ENCODE results near the gene DNAAF8. TPM values are rescaled to one million over a fixed set of nuclear protein-coding genes. Genes with fewer than 3 reads are reported as not detected.

DNAAF8 gene
- total RNA-seq, 1 donor from 2014 or later: 0.11 TPM

DNA sequence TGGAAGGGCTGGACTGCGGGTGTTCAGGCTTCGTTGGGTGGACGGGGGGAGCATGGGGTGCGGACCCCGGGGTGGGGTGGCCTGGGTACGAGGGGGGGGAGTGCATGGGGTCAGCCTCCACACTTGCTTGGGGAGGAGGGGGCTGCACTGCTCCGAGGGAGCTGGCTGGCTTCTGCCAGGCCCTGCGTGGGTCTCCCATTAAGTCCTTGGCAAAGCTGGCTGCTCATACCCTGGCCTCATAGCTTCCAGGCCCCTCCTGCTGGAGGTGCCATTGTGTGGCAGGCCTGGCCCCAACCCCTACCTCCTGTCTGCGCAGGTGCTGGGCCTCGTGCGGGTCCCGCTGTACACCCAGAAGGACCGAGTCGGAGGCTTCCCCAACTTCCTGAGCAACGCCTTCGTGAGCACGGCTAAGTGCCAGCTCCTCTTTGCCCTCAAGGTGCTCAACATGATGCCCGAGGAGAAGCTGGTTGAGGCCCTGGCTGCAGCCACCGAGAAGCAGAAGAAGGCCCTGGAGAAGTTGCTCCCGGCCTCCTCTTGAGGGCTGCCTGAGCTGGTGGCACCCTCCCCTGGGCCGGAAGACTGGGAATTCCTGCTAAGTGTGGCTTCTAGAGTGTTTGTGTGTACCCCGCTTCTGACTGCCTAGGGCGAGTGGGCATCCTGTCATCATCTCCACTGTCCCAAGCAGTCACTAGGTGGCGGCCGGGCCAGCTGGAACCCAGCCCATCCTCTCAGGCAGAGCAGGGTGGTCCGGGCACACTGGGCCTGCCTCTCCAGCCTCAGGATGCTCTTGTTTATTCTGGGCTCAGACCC, 39.5 kb upstream of the DNAAF8 start:
- intact Hi-C loops (cut with micrococcal nuclease): loop anchor here (10.0 kb wide), 1 partner anchor 260 kb away; the partner anchor contains the start of gene SEC14L5

DNA sequence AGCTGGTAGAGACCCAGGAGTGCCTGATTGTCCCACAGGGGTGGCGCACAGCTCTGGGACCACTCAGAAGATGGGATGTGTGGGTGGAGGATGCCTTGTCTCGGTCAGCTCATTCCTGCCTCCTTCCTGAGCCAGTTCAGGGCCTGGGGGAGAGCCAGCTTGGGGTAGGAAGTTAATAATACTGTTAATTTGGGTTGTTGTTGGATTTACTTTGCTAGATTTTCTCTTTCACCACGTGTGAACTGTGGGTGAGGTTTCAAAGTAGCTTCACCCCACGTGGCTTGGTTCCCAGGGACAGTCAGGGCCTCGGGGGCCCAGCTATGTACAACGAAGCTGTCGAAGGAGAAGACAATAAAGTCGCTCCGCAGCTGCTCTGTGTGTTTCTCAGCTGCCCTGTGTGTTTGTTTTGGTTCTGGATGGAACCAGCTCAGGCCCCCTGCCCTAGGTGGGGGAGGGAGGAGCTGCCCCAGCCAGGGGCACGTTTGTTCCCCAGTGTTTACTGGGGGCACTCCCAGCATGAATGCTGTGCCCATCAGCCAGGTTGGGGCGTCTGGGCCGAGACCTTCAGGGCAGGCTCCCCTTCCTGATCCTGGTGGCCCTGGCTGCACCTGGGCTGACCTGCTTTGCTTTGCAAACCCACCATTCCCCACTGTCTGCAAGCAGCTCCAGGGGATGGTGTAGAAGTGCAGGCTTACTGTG, 38.7 kb upstream of the DNAAF8 start:
- intact Hi-C loops (cut with micrococcal nuclease): loop anchor here (10.0 kb wide), 1 partner anchor 259 kb away; the partner anchor contains the start of gene SEC14L5

DNA sequence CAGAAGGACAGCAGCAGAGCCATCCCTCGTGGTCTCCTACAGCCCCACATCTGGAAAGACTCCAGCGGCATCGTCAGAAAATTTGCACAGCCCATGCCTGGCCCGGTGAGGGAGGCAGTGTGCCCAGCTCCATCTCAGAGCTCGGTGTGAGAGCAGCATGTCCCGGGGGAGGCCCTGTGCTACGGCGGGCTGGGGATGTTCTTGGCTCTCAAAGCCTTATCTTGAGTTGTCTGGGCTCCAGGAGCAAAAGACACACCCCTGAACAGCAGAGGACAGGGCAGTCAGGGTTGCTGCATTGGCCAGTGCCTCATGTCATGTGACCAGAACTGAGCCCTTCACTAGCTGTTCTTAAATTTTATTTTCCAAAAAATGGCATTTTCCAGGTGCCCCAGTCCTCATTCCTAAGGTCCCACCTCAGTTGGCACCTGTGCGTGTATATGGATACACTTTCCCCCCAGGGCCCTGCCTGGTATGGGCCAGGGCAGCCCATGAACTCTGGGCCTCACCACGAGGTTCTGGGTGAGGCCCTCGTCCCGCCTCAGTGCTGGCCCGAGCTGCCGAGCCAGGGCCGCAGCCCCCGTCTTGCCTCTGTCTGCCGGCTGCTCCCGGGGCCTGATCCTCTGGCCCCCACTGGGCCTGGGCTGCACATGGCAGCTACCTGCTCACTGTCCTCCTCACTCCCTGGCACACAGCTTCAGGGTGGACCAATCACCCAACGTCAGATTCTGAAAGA, 38.0 kb upstream of the DNAAF8 start:
- intact Hi-C loops (cut with micrococcal nuclease): loop anchor here (10.0 kb wide), 1 partner anchor 258 kb away; the partner anchor contains the start of gene SEC14L5

DNA sequence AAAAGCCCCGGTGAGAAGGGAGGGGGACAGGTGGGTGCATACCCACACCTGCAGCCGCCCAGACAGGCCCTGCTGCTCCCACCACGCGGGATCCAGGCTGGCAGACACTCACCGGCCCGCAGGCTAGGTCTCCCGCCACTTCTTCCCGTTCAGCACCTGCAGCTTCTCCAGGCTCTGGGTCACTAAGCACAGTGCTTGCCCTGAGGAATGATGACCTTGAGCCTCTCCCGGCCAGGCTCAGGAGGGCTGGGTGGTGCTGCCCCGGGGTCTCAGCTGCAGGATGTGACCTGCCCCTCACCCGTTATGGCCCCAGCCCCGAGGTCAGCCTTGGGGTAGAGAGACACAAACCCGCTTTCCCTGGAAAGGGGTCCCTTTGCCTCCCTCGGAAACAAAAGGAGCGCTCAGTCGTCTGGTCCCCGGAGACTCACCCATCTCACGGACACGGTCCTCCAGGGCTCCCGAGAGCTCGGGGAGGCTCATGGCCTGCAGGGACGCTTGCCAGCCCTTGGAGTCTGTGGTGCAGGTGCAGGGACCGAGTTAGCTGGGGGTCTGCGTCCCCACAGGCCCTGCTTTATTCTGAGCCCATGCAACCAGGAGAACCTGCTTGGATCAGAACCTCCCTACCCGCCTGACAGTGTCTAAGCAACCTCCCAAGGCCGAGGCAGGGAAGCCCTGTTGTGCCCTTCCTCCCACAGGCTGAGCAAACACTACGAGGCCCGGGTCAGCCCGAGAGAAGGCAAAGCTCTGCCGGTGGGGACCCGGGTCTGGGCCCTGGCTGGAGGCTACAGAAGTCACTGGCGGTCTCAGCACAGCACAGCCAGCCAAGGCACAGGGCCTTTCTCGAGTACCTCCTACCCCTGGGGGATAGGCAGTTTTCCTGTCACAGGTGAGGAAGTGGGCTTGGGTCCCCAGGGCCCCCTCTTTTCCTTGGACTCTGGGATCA, 37.2 kb upstream of the DNAAF8 start:
- intact Hi-C loops (cut with micrococcal nuclease): loop anchor here (10.0 kb wide), 1 partner anchor 258 kb away; the partner anchor contains the start of gene SEC14L5

DNA sequence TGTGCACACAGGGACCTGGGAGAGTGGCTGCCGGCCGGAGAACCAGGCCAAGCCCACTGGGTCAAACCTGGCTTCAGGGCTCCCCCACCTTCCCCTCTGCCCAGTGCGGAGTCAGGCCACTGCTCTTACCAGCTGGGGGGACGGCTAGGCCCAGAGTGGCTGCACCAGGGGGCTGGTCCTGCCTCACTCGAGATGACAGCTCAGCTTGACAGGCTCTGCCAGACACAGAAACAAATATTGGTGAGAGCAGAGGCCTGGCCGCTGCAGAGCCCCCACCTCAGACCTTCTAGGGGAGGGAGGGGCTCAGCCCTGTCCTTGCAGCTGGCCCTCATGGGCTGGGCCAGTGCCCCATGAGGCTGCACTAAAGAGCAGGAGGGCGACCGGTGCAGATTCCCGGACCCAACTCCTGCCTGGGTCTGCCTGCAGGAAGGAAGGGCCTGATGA, 36.5 kb upstream of the DNAAF8 start:
- intact Hi-C loops (cut with micrococcal nuclease): loop anchor here (10.0 kb wide), 1 partner anchor 257 kb away; the partner anchor contains the start of gene SEC14L5

DNA sequence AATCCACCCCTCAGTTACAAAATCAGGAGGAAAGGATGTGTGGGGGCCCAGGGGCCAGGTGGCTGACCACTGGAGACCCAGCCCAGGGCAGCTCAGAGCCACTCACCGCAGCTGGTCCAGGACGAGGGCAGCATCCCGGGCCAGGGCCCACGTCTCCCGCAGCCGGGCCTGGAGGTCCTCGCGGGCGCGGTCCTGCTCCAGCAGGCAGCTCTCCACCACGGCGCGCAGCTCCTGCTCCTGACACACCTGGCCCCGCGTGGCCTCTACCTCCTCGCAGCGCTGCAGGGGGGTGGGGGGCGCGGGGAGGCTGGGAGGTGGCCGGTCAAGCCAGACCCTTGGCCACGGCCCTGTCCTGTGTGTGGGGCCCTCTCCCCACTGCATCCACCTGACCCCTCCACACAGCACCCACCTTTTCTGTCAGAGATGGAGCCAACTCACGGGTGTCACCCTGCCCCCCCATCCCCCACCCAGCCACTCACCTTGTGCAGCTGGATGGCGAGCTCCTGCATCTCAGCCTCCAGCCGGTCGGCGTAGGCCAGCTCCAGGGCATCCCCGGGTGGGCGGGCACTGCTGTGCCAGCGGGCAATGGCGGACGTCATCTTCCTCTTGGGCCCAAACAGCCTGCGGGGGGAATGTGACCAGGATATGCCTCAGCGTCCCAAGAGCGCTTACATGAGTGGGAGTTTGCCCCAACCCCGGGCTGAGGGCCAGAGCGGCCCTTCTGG, 35.9 kb upstream of the DNAAF8 start:
- intact Hi-C loops (cut with micrococcal nuclease): loop anchor here (10.0 kb wide), 1 partner anchor 256 kb away; the partner anchor contains the start of gene SEC14L5

DNA sequence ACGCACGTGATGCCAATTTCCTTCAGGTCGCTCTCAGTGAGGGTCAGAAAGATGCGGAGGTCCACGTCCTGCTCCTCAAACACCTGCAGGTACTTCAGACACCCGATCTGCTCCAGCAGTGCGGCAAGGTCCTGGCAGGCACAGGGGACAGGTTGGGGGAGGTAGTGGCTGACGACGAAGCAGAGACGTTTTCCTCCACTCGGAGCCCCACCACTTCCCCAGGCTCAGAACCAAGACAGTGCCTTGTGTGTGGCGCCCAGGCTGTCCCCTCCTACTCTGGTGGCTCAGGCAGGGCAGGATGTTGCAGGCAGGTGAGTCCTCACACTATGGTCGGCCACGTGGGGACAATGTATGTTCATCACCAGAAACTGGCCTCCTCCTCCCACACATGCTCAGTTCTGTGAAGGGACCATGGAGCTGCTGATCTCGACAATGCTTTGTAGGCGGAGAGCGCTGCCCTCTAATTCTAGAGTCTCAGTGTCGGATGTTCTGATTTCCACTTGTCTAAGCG, 35.2 kb upstream of the DNAAF8 start:
- intact Hi-C loops (cut with micrococcal nuclease): loop anchor here (10.0 kb wide), 1 partner anchor 256 kb away; the partner anchor contains the start of gene SEC14L5

DNA sequence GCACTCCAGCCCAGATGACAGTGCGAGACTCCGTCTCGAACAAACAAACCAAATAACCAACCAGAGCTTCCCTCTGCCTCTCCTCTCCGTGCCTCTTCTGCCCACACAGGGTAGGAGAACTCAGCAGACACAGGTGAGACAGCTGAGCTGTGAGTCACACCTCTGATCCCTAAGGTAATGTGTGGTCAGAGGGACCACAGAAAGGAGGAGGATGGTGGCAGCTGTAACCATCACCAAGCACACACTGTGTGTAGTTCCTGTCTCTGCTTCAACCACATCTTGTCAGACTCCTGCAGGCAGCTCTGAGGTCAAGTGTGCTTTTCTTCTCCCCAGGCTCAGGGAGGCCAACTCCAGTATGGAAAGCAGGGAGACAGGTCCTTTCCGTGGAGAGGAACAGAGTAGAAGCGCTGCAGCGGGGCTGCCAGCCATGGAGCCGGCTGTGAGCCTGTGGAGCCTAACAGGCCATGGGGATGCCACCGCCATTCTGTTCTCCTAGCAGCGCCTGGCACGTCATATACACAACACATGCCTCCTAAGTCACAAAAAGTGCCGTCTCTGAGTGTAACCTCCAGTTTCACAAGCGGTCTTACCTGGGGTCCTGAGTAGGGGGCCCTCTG, 33.8 kb upstream of the DNAAF8 start:
- intact Hi-C loops (cut with micrococcal nuclease): no loop called here

DNA sequence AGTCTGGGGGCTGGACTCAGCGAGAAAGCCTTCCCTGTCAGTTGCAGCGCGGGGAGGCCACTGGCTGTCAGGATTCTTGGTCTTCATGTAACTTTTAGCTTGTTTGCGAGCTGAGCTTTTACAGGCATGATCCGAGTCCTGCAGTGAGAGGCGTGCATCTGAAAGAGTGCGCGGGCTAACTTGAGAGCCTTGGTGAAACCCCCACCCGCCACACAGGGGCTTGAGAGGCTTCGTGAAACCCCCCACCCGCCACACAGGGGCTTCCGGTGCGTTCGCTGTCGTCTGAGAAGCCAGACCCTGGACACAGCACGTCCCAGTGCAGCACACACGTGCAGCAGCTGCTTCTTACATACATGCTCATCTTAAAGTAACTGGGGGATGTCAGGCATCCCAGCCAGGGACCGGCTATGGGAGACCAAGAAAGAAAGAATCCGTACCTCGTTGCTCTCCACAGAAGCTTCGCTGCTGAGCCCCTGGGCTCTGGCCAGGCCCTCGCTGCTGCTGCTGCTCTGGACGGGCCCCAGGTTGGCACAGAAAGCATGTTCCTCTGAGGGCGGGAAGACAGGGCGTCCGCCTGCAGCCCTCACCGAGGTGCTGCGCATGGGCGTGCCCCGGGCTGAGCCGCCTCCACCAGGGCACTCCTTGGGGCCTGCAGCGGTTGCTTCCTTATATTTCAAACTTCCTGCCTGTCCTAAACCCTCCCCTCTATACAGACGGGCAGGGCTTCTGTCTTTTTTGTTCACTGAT, 33.2 kb upstream of the DNAAF8 start:
- intact Hi-C loops (cut with micrococcal nuclease): no loop called here

DNA sequence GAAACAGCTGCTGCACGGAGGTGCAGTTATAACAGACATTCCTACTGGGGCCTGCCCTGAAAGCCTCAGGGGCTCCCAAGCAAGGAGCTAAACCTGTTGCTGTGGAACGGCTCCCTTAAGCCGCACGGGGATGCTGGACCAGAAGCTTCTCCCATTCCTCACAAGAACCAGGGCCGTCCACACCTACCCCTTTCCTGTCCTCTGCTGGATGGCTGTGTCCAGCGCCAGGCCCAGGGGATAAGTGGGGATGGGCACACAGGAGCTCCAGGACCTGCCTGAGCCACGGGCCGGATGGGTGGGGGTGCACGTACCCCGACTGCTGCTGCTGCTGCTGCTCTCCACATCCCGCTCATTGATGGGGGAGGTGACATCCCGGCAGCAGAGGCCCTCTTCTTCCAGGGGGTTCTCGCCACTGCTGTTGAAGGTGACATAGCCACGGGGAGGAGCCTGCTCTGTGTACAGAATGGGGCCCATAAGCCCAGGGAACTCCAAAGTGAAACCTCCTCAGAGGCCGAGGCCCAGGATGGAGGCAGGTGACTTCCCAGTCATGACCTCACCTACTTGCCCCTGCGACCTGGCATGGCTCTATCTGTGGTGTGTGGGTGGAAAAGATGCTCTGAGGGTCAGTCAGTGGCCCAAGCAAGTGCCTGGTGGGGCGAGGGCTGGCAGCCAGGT, 32.4 kb upstream of the DNAAF8 start:
- intact Hi-C loops (cut with micrococcal nuclease): no loop called here

DNA sequence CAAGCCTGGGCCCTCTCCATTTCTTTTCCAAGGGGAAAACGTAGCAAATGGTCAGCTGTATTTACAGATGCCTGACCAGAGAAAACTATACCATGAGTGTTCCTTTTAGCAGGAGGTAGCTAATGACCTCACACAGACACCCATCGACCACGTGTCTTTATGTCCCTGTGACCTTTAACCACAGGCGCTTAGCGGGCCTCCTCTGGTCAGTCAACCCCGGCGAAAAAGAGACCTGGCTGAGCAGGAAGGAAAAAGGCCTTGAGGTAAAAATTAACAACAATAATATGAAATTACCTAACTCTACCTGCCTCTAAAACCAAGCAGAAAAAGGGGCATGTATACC, 31.9 kb upstream of the DNAAF8 start:
- intact Hi-C loops (cut with micrococcal nuclease): no loop called here

DNA sequence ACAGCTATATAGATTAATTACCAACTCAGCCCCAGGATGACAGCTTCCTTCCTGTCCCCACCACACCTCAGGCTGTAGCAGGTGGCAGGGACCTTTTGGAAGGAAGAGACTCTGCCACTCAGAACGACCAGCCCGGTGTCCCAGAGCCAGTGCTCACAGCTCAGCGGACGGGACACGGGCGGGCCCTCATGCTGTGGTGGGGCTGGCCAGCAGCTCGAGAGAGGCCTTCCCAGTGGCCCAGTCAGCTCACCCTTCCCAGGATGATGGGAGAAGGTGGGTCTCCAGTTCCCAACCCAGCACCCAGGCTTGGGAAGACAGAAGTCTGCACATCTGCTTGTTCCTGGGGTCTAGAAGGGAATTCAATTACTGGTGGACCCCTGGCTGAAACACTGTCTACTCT, 30.4 kb upstream of the DNAAF8 start:
- intact Hi-C loops (cut with micrococcal nuclease): no loop called here

DNA sequence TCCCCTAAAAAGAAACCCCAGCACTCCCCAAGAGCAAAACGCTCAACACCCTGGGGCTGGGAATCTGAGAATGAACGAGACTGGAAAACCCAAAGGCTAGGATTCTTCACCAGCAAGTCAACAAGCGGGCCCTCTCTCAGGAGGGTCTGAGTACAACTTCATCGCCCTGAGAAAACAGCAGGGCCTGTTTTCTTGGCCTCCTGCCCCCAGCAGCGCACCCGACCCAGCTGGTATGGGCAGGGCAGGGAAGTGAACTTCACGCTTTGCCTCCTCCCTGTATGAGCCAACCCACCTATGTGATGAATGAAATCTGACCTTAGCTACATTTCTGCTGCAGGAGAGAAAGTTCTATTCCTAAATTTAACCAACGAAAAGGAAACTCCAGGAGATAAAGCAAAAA, 29.8 kb upstream of the DNAAF8 start:
- intact Hi-C loops (cut with micrococcal nuclease): no loop called here

DNA sequence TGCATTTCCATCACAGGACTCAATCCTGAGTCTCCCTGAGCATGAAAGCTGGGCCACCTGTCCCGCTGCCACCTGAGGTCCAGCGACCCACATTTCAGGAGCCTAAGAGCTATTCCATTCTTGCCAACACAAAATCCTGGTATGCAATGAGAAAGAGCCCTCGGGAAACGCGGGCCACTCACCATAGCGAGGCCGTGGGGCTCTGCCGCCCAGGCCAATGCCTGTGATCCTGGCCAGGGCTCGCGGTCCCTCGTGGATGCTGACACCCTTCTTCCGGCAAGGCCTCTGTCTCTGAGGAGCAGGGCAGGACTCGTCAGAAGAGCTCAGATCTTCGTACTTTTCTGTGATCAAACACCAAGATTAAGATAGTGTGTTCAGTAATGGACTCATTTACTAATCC, 29.4 kb upstream of the DNAAF8 start:
- intact Hi-C loops (cut with micrococcal nuclease): no loop called here

DNA sequence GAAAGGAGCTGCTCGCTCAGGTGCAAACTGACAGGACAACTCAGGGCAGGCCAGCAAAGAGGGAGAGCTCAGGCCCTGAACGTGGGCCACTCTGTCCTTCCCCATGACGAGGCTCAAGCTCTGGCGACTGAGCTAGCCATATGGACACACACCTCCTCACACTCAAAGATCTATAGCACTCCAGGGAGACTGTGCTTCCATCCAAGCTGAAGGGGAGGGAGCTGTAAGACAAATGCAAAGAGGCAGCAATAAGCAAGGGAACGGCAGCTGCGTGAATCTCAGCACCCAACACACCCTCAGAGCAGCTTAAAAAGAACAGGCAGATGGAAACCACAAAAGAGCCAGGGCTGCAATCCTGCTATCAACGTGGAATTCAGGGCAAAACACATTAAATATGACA, 27.5 kb upstream of the DNAAF8 start:
- intact Hi-C loops (cut with micrococcal nuclease): no loop called here

DNA sequence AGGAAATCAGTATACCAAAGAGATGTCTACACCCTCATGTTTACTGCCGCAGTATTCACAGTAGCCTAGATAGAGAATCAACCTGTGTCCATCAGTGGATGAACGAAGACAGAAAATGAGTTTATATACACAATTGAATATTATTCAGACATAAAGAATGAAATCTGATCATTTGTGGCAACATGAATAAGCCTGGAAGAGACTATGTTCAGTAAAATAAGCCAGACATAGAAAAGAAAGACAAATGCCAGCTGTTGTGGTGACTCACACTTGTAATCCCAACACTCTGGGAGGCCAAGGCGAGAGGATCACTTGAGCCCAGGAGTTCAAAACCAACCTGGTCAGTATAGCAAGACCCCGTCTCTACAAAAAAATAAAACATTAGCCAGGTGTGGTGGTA, 24.9 kb upstream of the DNAAF8 start:
- intact Hi-C loops (cut with micrococcal nuclease): no loop called here

DNA sequence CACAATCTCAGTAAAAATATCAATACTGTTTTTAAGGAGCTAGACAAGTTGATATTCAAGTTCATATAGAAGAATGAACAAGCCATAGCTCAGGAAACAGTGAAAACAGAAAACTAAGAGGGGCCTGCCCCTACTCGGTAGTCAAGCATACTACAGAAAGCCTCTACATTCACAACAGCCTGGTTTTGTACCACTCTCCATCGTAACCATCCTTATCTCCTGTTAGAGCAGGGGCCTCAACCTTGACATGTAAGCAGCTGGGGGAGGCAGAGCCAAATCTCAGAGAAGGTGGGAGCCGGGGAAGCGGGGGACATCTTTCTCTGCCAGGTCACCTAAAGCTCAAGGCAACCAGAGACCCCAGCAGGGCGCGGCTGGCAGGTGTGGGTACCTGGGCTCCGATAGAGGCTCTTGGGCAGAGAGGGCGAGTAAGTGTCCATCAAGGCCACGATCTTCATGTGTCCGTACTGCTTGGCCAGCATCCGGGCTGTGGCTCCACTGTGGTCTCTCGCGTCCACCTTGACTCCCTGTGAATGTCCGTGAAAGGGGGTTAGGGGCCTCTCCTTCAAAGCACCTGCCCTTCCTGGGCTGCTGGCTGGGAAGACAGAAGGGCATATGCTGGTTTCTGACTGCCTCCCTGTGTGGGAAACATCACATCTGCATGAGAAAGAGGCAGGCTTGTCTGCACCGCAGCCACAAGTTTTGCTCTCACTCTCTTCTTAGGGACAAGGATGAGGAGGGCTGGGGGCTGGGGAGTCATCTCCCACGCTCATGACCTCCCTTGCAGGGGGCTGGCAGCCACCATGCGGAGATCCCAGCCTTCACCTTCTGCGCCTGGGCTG, 20.5 kb upstream of the DNAAF8 start:
- intact Hi-C loops (cut with micrococcal nuclease): no loop called here
